AG09309 (cell line): ENCODE data around the gene SMOC1.

ENCODE experiments used
- DNase-seq: peaks from one replicate; pipeline ENCODE4 v3.0.0-alpha.2; 2010; ENCODE audit warnings: low read depth
- H3K4me3 ChIP-seq: 2 replicates; pipeline ENCODE4 v1.5.1; 2011; ENCODE audit warnings: mild to moderate bottlenecking, low read depth, low read length, moderate library complexity; ENCODE audit not compliant: control insufficient read depth
- CTCF ChIP-seq: IDR thresholded peaks from 2 replicates; pipeline ENCODE4 v1.5.1; 2011; ENCODE audit warnings: mild to moderate bottlenecking, low read depth, low read length, inconsistent platforms; ENCODE audit not compliant: insufficient read depth, control insufficient read depth; ENCODE audit errors: missing control alignments

SMOC1 gene

GRCh38 chr14:69964841-69965240 lies 85.6 kb downstream of the SMOC1 start:
- no peak for TF ChIP-seq CTCF
- no peak for DNase-seq
- H3K4me3 ChIP-seq: no peak overlapping the region

GRCh38 chr14:69968132-69968531 lies 88.9 kb downstream of the SMOC1 start:
- no peak overlapping the region for H3K4me3 ChIP-seq
- no peak for DNase-seq
- TF ChIP-seq CTCF: no peak

- TF ChIP-seq CTCF: no peak
- H3K4me3 ChIP-seq: no peak overlapping the region
- no peak for DNase-seq
Observed at GRCh38 chr14:69968681-69969080, 89.5 kb downstream of the SMOC1 start.

- TF ChIP-seq CTCF: no peak
- DNase-seq: no peak
- H3K4me3 ChIP-seq: no peak overlapping the region
Observed at GRCh38 chr14:69972755-69973154, 93.5 kb downstream of the SMOC1 start.

GRCh38 chr14:69973846-69974245 lies 94.6 kb downstream of the SMOC1 start:
- no peak for DNase-seq
- H3K4me3 ChIP-seq: no peak overlapping the region
- TF ChIP-seq CTCF: no peak

GRCh38 chr14:69979882-69980281 lies 100.7 kb downstream of the SMOC1 start:
- TF ChIP-seq CTCF: no peak
- no peak overlapping the region for H3K4me3 ChIP-seq
- no peak for DNase-seq
